Fibroblast of upper back skin (primary cell): ENCODE data around the gene DNAH10.

Source experiments
- DNase-seq: peaks from one replicate; pipeline ENCODE4 v3.0.0-alpha.2; 2013

Gene DNAH10

GRCh38 chr12:123950476-123951349 is 188.6 kb downstream of the DNAH10 start:
- DNase-seq, result no peak

GRCh38 chr12:123951467-123951866 is 189.4 kb downstream of the DNAH10 start:
- DNase-seq, result no peak

- no peak for DNase-seq
These were observed 189.9 kb downstream of the DNAH10 start for GRCh38 chr12:123952037-123952436.

- DNase-seq, result no peak
These were observed 192.7 kb downstream of the DNAH10 start for GRCh38 chr12:123954647-123955350.

- no peak for DNase-seq
These were observed 194.1 kb downstream of the DNAH10 start for GRCh38 chr12:123956249-123956648.

GRCh38 chr12:123957196-123957595 is 195.1 kb downstream of the DNAH10 start:
- DNase-seq, result no peak

GRCh38 chr12:123958462-123958861 is 196.4 kb downstream of the DNAH10 start:
- DNase-seq, result no peak

- DNase-seq, result no peak
These were observed 196.8 kb downstream of the DNAH10 start for GRCh38 chr12:123958876-123959275.

- DNase-seq, result no peak
These were observed 198.1 kb downstream of the DNAH10 start for GRCh38 chr12:123960029-123960735.

- DNase-seq, result no peak
These were observed 198.8 kb downstream of the DNAH10 start for GRCh38 chr12:123960856-123961255.

- no peak for DNase-seq
These were observed 199.7 kb downstream of the DNAH10 start for GRCh38 chr12:123961585-123962345.

GRCh38 chr12:123962513-123962912 is 200.4 kb downstream of the DNAH10 start:
- no peak for DNase-seq

GRCh38 chr12:123963821-123964220 is 201.7 kb downstream of the DNAH10 start:
- no peak for DNase-seq

- no peak for DNase-seq
These were observed 203.3 kb downstream of the DNAH10 start for GRCh38 chr12:123965382-123965781.

GRCh38 chr12:123966596-123966995 is 204.5 kb downstream of the DNAH10 start:
- DNase-seq, result peak; percentile 67

- no peak for DNase-seq
These were observed 205.1 kb downstream of the DNAH10 start for GRCh38 chr12:123967121-123967586.

GRCh38 chr12:123971449-123971769 is 209.3 kb downstream of the DNAH10 start:
- no peak for DNase-seq

- DNase-seq, result peak; percentile 27
These were observed 209.8 kb downstream of the DNAH10 start for GRCh38 chr12:123971770-123972456.

GRCh38 chr12:123972457-123973401 is 210.6 kb downstream of the DNAH10 start, which contains the start of the genes CCDC92 and ZNF664:
Gene CCDC92, minus strand, starts transcription at chr12:123972831. Its CDS starts 28,526 bp downstream, at chr12:123944305.
Gene ZNF664, plus strand, starts transcription at chr12:123973215. Its CDS starts 38,930 bp downstream, at chr12:124012145.
- DNase-seq, result peak; percentile 90

GRCh38 chr12:123973552-123974341 is 211.6 kb downstream of the DNAH10 start:
- no peak for DNase-seq
